Right cardiac atrium (tissue), 5 donors: ENCODE measurements around the gene TGFA. TPM values are rescaled to one million over a fixed set of nuclear protein-coding genes. Genes with fewer than 3 reads are reported as not detected.

Experiments
- ATAC-seq, 2 donors: fragments of 200-7000 bp; cut with Tn5 transposase; one replicate each; pipeline versions ENCODE4 v1.8.0 to v1.9.1; 2020; ENCODE audit warnings: moderate library complexity in 2 of 2, mild to moderate bottlenecking in 1 of 2
- DNase-seq, 3 donors: peaks; one replicate each; pipeline ENCODE4 v3.0.0-alpha.2; 2020
- H3K27ac ChIP-seq: one replicate; pipeline ENCODE4 v1.5.1; 2013; ENCODE audit warnings: mild to moderate bottlenecking, low read length, control low read depth, moderate library complexity
- H3K27me3 ChIP-seq: one replicate; pipeline ENCODE4 v1.6.1; 2013; ENCODE audit not compliant: control insufficient read depth, insufficient read depth
- H3K4me1 ChIP-seq: one replicate; pipeline ENCODE4 v1.6.1; 2013; ENCODE audit warnings: low read length; ENCODE audit not compliant: control insufficient read depth, insufficient read depth
- H3K4me3 ChIP-seq: one replicate; pipeline ENCODE4 v1.5.1; 2013; ENCODE audit warnings: low read length, control low read depth
- H3K9me3 ChIP-seq: one replicate; pipeline ENCODE4 v1.6.1; 2013; ENCODE audit warnings: low read length; ENCODE audit not compliant: control insufficient read depth
- WGBS: extraction: QIAGEN DNeasy Blood & Tissue Kit; methylation state at CpG from one replicate; pipeline ENCODE4 v1.1.7; 2013; 5-methylcytosine and 5-hydroxymethylcytosine counted together
- intact Hi-C, 4 donors: fragments of 100-400 bp; cut with DNase I; formaldehyde crosslinking; loops; one replicate each; pipeline versions ENCODE4 v1.11.0 to v1.14.0; 2022 to 2023
- polyA plus RNA-seq: library from polyadenylated mRNA; stranded (reverse); fragments of 200-250 nt; gene quantifications from one replicate; pipeline ENCODE4 v1.2.3, GENCODE V29; 2013
- total RNA-seq, 4 donors: library from RNA; stranded (reverse); fragmentation: NEBNext Ultra II Directional; extraction: Animal tissue kit (Norgen Biotek cat#: 25700); gene quantifications; one replicate each; pipeline ENCODE4 v1.2.1, GENCODE V29; 2021
- donor health status: healthy with polysubstance abuse.
- donor health status: DM: no; HTN: yes; CAD: no.
- donor health status: DM: no; HTN: no; CAD: no.
- donor health status: DM: no; HTN: yes; CAD: no; lungs with severe emphysema.
- donor health status: DM: yes; HTN: yes; CAD: no.

The TGFA gene
- total and polyA plus RNA-seq, 5 donors, result 0.47 to 0.96 (median 0.59) TPM

DNA sequence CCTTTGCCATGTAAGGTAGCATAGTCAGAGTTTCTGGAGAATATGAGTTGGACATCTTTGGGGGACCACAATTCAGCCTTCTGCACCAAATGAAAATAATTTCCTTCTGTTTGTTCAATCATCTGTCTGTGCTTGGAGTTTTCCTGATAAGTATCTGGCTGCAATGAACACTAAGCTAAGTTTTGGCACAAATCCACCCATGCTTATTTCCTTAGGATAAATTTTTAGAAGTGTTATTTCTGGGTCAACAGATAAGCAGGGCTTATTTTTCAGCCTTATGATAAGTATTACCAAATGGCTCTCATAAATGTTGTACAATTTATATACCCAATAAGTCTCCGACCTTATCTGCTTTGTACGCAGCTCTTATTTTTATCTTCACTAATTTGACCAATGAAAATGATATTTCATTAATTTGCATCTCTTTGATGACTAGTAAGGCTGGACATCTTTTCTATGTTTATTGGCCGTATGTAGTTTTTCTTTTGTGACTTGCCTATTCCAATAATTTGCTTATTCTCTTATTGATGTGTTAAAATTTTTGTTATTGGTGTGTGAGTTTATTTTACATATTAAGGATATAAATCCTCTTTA lies 59.2 kb downstream of the TGFA start:
- Histone ChIP-seq H3K9me3 (no peaks in the 10 kb centered on the region), H3K27ac (no peak overlapping the region), H3K4me1 (no peaks in the 10 kb centered on the region), H3K27me3 (no peaks in the 10 kb centered on the region), H3K4me3 (no peak overlapping the region)
- whole genome bisulfite sequencing, result 52% methylated on average over 3 of the region's 3 CpGs
- no peak for ATAC-seq
- intact Hi-C loops, result no loop called here
- no peak for DNase-seq

DNA sequence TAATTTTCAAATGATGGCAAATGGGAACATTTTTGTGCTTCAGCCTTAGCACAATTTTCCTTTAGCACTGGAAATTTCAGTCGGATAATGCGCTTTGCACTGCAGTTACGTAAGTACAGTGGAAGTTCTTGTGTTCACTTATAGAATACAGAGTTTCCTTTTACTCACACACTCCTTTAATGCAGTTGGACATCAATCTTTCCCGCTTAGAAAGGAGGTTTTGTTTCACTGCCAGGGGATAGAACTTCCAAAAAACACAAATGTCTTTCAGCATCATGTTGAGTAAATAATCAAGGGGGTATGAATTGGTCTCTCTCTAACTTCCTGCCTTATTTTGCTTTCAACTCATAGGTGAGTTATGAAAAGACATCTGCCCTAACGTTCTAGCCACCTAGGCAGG lies 63.2 kb downstream of the TGFA start:
- intact Hi-C loops, result no loop called here
- ATAC-seq, result no peak
- Histone ChIP-seq H3K4me1 (no peaks in the 10 kb centered on the region), H3K27me3 (no peaks in the 10 kb centered on the region), H3K9me3 (no peaks in the 10 kb centered on the region), H3K27ac (no peak overlapping the region), H3K4me3 (no peak overlapping the region)
- 74% methylated on average over 5 of the region's 5 CpGs for WGBS
- no peak for DNase-seq

DNA sequence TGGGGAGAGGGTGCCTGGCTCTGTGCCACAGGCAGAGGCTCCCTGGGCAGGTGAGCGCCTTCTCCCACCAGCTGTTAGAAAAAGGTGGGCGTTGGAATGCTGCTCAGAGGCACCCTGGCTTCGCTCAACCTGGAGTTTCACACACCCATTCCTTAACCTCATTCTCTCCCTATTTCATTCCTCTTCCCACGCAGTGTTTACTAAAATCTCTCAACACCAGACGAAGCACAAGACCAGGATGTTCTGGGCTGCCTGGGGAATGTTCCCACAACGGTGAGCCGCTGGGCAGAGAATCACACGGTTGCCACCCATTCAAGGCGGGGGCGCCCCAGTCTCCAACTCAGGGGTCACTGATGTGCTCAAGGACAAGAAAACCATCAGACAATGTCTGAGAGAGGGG lies 64.5 kb downstream of the TGFA start:
- H3K4me3 ChIP-seq, result no peak overlapping the region
- H3K27me3 ChIP-seq, result no peaks in the 10 kb centered on the region
- H3K27ac ChIP-seq, result no peak overlapping the region
- H3K9me3 ChIP-seq, result no peaks in the 10 kb centered on the region
- no peak for ATAC-seq
- 73% methylated on average over 10 of the region's 10 CpGs for WGBS
- H3K4me1 ChIP-seq, result no peaks in the 10 kb centered on the region
- intact Hi-C loops, result no loop called here
- no peak for DNase-seq

DNA sequence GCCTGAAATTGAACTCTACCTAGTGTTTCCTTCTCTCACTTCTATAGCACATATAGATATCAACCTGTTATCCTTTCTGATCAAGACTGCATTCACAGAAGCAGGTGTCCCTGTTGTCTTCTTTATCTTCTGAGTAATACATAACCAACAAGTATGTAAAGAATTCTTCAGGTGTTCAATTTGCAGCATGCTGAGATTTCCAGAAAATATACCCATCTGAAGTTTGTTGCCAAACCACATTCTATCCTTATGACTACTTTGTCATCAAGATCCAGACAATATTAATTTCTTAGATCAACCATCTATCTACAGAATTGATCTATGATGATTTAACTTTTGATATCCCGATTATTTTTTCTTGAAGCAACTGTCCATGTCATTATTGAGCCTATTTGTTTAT lies 69.5 kb downstream of the TGFA start:
- WGBS, result 75% methylated on average over 1 of the region's 1 CpG
- no peak for ATAC-seq
- intact Hi-C loops, result no loop called here

DNA sequence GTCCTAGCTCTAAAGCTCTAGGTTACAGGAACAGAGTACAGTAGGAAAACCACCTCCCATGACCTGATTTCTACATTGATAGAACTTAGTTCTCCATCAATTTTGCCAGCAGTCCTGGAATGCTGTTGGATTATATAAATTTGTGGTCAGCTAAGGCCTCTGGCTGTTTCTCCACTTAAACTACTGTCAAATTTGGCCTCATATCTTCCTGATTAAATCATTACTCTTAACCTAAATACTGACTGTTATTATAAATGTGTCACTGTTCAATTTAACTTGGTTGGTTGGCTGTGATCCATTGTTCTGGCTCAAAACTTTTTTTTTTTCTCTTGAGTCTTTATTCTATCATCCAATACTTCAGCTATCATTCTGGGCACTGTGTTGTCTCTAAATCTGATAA lies 71.2 kb downstream of the TGFA start:
- DNase-seq (no peak), ATAC-seq (no peak)
- Histone ChIP-seq H3K9me3 (peaks cover 2% of the 10 kb centered on the region), H3K27me3 (no peaks in the 10 kb centered on the region), H3K4me1 (no peaks in the 10 kb centered on the region), H3K4me3 (no peak overlapping the region), H3K27ac (no peak overlapping the region)
- intact Hi-C loops, result no loop called here

More for the DNA sequence above, 69.5 kb downstream of the TGFA start:
- Histone ChIP-seq H3K27ac (no peak overlapping the region), H3K9me3 (peaks cover 2% of the 10 kb centered on the region), H3K4me1 (no peaks in the 10 kb centered on the region), H3K27me3 (no peaks in the 10 kb centered on the region), H3K4me3 (no peak overlapping the region)
- no peak for DNase-seq

DNA sequence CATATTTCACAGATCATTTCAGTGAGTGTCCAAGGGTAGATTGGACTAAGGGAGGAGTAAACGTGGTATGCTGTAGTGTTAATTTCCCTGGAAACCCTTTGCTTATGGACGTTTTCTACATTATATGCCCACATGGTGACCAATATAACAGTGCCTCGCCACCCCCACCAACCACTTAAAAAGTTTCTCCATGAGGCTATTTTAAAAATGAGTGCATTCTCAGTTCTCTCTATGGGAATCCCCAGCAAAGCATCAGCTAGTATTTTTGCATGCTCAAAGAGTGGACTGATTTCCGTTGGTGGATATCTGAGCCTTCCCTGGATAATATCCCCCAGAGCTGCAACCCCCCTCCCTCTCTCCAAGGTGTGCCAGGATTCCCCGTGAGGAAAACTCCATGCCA lies 73.2 kb downstream of the TGFA start:
- intact Hi-C loops, result no loop called here
- Histone ChIP-seq H3K4me1 (no peaks in the 10 kb centered on the region), H3K27ac (no peak overlapping the region), H3K4me3 (no peak overlapping the region), H3K9me3 (peaks cover 2% of the 10 kb centered on the region), H3K27me3 (no peaks in the 10 kb centered on the region)
- 40% methylated on average over 5 of the region's 5 CpGs for WGBS
- DNase-seq (no peak), ATAC-seq (no peak)

DNA sequence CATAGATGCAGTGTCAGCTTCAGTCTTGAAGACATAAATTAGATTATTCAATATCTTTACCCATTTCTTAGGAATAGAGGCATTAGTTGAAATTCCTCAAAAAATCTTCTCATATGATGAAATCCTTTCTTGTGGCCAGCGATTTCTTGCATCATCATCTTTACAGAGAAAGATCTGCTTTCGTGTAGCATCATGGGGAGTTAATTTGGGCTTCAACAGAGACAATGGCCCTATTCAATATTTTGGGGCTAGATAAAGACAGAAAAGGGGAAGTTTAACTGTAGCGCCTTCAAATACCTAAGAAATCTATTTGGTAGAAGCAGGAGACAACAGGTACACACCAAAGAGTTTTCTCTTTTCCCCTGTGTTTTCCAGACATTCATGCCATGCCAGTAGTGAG lies 73.8 kb downstream of the TGFA start:
- no peak for ATAC-seq
- intact Hi-C loops, result no loop called here
- Histone ChIP-seq H3K4me1 (no peaks in the 10 kb centered on the region), H3K9me3 (peaks cover 2% of the 10 kb centered on the region), H3K27ac (no peak overlapping the region), H3K4me3 (no peak overlapping the region), H3K27me3 (no peaks in the 10 kb centered on the region)
- WGBS, result 77% methylated on average over 3 of the region's 3 CpGs
- DNase-seq, result no peak

DNA sequence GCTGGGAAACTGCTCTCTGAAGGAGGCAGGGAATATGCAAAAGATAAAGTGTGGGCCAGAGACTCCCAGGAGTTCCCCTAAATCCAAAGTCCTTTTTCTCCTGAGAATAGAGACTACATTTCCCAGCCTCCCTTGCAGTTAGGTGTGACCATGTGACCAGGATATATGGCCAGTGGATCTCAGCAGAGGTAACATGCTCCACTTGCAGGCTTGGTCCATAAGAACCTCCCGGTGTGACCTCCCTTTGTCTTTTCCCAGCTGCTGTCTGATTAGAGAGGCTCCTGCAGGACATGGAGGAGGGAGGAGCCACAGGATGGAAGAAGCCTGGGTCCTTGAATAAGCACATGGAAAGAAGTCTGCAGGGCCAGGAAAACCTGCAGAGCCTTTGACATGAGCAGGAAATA lies 76.2 kb downstream of the TGFA start:
- ATAC-seq (no peak), DNase-seq (no peak)
- H3K27me3 ChIP-seq, result no peaks in the 10 kb centered on the region
- 20% methylated on average over 1 of the region's 1 CpG for WGBS
- H3K27ac ChIP-seq, result no peak overlapping the region
- no peak overlapping the region for H3K4me3 ChIP-seq
- intact Hi-C loops, result no loop called here
- H3K4me1 ChIP-seq, result no peaks in the 10 kb centered on the region
- peaks cover 2% of the 10 kb centered on the region for H3K9me3 ChIP-seq

DNA sequence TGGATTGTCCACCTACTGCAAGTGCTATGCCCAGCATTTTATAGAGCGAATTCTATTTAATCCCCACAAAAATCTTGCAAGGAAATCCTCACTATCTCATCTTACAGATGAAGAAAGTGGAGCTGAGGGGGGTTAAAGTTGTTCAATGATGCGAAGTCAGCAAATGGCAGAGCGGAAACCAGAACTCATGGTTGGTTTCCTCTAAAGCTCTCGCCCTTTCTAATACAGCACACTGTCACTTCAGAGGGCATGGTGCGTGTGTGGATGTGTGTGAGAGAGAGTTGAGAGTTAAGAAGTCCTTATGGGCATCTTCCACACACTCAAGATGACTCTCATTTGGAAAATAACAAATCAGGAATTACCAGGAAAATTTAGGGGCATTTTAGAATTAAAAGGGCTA lies 78.4 kb downstream of the TGFA start:
- ATAC-seq (no peak), DNase-seq (no peak)
- H3K4me1 ChIP-seq, result no peaks in the 10 kb centered on the region
- H3K4me3 ChIP-seq, result no peak overlapping the region
- 85% methylated on average over 5 of the region's 5 CpGs for WGBS
- H3K9me3 ChIP-seq, result no peaks in the 10 kb centered on the region
- H3K27ac ChIP-seq, result no peak overlapping the region
- H3K27me3 ChIP-seq, result no peaks in the 10 kb centered on the region
- intact Hi-C loops, result no loop called here

DNA sequence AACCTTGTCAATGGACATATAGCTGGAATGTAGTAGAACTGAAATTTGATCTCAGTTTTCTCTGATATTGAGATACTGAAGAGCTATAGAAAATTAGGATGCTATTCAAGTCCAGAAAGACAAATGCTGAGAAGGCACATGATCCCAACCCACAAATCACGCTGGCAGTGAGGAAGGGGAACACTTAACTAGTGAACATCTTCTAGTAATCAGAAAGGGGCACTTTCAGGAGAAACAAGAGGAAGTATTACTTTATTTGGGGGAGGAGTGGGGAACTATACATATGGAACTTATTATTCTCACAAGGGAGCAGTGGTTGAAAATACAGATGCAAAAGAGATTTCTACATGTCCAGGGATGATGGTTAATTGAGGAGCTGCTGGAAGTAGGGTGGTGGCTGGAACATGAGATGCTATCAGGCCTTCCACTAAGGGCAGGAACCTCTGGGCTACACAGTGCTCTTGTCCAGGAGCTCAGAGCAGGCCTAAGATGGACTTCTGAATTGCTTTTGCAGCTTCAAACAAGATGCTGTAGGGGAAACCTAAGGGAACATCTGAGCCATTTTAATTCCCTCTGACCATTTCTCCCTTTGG lies 79.3 kb downstream of the TGFA start:
- H3K27me3 ChIP-seq, result no peaks in the 10 kb centered on the region

DNA sequence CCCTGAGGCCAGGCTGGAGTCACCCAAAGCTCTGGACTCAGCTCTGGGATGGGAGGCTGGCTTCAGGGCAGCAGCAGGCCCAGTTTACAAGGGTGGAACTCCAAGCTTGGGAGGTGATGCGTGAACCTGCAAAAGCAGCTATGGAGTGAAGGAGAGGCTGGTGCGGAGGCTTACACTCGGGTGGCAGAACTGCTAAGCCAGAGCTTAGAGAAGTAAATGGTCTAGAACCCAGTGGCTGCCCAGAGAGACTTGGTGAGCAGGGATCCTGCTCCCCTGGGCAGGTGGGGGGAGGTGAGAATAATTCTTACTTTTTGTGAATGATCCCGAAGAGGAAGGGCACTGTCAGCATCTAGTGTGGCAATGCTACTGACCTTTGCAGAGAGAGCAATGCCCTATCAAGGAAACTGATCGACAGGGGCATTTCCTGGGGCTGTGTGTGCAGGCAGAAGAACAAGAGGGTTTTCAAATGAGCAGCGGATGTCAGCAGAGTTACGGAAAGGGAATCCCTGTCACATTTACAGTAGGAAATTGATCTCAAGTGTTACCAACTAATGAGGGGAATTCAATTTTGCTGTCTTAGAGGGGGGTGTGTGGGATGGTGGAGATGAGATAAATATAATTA lies 80.4 kb downstream of the TGFA start:
- H3K4me3 ChIP-seq, result no peak overlapping the region
- WGBS, result 69% methylated on average over 7 of the region's 7 CpGs
- intact Hi-C loops, result no loop called here
- no peak overlapping the region for H3K27ac ChIP-seq
- peaks cover 2% of the 10 kb centered on the region for H3K4me1 ChIP-seq
- no peak for ATAC-seq
- H3K27me3 ChIP-seq, result no peaks in the 10 kb centered on the region
- DNase-seq, result no peak
- H3K9me3 ChIP-seq, result no peaks in the 10 kb centered on the region

More for the DNA sequence above, 79.3 kb downstream of the TGFA start:
- no peak overlapping the region for H3K4me3 ChIP-seq
- H3K27ac ChIP-seq, result no peak overlapping the region
- intact Hi-C loops, result no loop called here
- no peak for ATAC-seq
- no peaks in the 10 kb centered on the region for H3K9me3 ChIP-seq
- DNase-seq, result no peak
- 64% methylated on average over 1 of the region's 1 CpG for WGBS
- H3K4me1 ChIP-seq, result no peaks in the 10 kb centered on the region
